SK-MEL-5 (cell line): ENCODE results near the gene TRAF3. TPM values are rescaled to one million over a fixed set of nuclear protein-coding genes. Genes with fewer than 3 reads are reported as not detected.

Source experiments
- DNase-seq: peaks from one replicate; pipeline ENCODE4 v3.0.0-alpha.2; 2016; ENCODE audit warnings: low read depth, low spot score
- in situ Hi-C: cut with HindIII; loops from 2 replicates; pipeline ENCODE4 v1.10.0; 2016; ENCODE audit warnings: low sequenced_read_pairs, high pct_unique_total_duplicates, low pct_unique_long_range_greater_than_20kb
- total RNA-seq: library from RNA; depleted of rRNA; stranded (reverse); fragments of >200 nt; shearing (Covaris generic); gene quantifications from 2 replicates; pipeline ENCODE4 v1.2.3, GENCODE V29; 2014

The TRAF3 gene
- total RNA-seq, 1 experiment from 2014 or later = 23.2 TPM

- in situ Hi-C loops = no loop called here
Measured at GRCh38 chr14:102903889-102904512, 126.8 kb downstream of the TRAF3 start.

GRCh38 chr14:102905116-102906108 lies 128.2 kb downstream of the TRAF3 start:
- in situ Hi-C loops = no loop called here
- DNase-seq = no peak

More at GRCh38 chr14:102903889-102904512, 126.8 kb downstream of the TRAF3 start:
- no peak for DNase-seq

- in situ Hi-C loops = no loop called here
- no peak for DNase-seq
Measured at GRCh38 chr14:102906616-102907302, 129.5 kb downstream of the TRAF3 start.

GRCh38 chr14:102907303-102907844 lies 130.1 kb downstream of the TRAF3 start:
- in situ Hi-C loops = no loop called here
- no peak for DNase-seq

GRCh38 chr14:102907980-102908730 lies 130.9 kb downstream of the TRAF3 start:
- in situ Hi-C loops = no loop called here
- no peak for DNase-seq

- in situ Hi-C loops = no loop called here
- no peak for DNase-seq
Measured at GRCh38 chr14:102908766-102909455, 131.7 kb downstream of the TRAF3 start.

- in situ Hi-C loops = no loop called here
- DNase-seq = no peak
Measured at GRCh38 chr14:102909462-102909861, 132.2 kb downstream of the TRAF3 start.

- DNase-seq = no peak
- in situ Hi-C loops = no loop called here
Measured at GRCh38 chr14:102909911-102910310, 132.7 kb downstream of the TRAF3 start.

- in situ Hi-C loops = no loop called here
Measured at GRCh38 chr14:102910442-102910841, 133.2 kb downstream of the TRAF3 start.

GRCh38 chr14:102911541-102911951 lies 134.3 kb downstream of the TRAF3 start:
- in situ Hi-C loops = no loop called here
- DNase-seq = no peak

More at GRCh38 chr14:102910442-102910841, 133.2 kb downstream of the TRAF3 start:
- no peak for DNase-seq

GRCh38 chr14:102911991-102912761 lies 134.9 kb downstream of the TRAF3 start:
- no peak for DNase-seq
- in situ Hi-C loops = no loop called here

GRCh38 chr14:102913341-102914211 lies 136.3 kb downstream of the TRAF3 start:
- in situ Hi-C loops = no loop called here
- DNase-seq = no peak

- no peak for DNase-seq
- in situ Hi-C loops = no loop called here
Measured at GRCh38 chr14:102914474-102915291, 137.4 kb downstream of the TRAF3 start.

GRCh38 chr14:102915292-102916110 lies 138.3 kb downstream of the TRAF3 start:
- DNase-seq = no peak
- in situ Hi-C loops = no loop called here
